ENCODE measurements around the gene CRCP. TPM values are rescaled to one million over a fixed set of nuclear protein-coding genes. Genes with fewer than 3 reads are reported as not detected.

Gene CRCP
- total RNA-seq, 1 donor from 2014 or later, result 32.4 TPM

DNA sequence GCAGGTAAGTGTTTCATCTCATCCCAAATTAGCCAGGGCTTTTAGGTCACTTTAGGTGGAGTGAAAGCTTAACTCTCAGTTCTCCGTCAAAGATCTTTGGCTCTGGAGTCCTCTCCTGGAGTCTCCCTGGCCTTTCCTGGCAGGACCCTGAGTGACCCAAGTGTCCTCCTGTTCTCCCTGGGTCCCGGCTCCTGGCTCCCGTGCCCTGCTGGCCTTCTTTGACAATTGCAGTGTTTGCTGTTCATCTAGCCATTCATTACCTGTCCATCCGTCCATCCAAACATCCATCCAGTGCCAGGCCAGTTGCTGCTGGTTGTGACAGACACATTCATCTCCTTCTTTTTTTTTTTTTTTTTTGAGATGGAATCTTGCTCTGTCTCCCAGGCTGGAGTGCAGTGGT lies 84.3 kb downstream of the CRCP start:
- H3K36me3 Mint-ChIP-seq (ENCODE audit: insufficient read depth), result no peaks in the 10 kb centered on the region
- H3K4me3 Mint-ChIP-seq (ENCODE audit: low read depth), result no peak overlapping the region
- no peaks in the 10 kb centered on the region for H3K9me3 Mint-ChIP-seq (ENCODE audit: low read depth)
- H3K4me1 Mint-ChIP-seq (ENCODE audit: low read depth), result no peaks in the 10 kb centered on the region
- no peaks in the 10 kb centered on the region for H3K27me3 Mint-ChIP-seq
- H3K27ac Mint-ChIP-seq, result no peak overlapping the region
- no peak for DNase-seq (ENCODE audit: low spot score, unreplicated experiment)
- TF ChIP-seq, protein P1, sequence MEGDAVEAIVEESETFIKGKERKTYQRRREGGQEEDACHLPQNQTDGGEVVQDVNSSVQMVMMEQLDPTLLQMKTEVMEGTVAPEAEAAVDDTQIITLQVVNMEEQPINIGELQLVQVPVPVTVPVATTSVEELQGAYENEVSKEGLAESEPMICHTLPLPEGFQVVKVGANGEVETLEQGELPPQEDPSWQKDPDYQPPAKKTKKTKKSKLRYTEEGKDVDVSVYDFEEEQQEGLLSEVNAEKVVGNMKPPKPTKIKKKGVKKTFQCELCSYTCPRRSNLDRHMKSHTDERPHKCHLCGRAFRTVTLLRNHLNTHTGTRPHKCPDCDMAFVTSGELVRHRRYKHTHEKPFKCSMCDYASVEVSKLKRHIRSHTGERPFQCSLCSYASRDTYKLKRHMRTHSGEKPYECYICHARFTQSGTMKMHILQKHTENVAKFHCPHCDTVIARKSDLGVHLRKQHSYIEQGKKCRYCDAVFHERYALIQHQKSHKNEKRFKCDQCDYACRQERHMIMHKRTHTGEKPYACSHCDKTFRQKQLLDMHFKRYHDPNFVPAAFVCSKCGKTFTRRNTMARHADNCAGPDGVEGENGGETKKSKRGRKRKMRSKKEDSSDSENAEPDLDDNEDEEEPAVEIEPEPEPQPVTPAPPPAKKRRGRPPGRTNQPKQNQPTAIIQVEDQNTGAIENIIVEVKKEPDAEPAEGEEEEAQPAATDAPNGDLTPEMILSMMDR (IDR thresholded peaks at IDR 0.05; ENCODE audit: unreplicated experiment), result no peak

DNA sequence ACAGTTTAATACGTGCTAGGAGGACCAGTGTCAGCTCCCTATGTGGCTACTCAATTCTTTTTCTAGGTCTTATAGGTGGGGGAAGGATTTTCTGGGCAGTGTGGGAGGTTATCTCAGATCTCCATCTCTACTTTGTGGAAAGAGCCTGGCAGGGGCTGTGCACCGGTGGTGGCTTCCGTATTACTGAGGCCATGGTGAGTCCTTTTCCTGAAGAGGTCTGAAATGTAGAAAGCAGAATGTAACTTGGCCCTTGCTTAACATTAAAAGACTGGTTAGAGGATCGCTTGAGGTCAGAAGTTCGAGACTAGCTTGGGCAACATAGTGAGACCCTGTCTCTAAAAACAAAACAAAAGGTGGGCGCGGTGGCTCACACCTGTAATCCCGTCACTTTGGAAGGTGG lies 87.8 kb downstream of the CRCP start:
- no peaks in the 10 kb centered on the region for H3K36me3 Mint-ChIP-seq (ENCODE audit: insufficient read depth)
- peaks cover 18% of the 10 kb centered on the region for H3K4me1 Mint-ChIP-seq (ENCODE audit: low read depth)

More for the DNA sequence above, 87.8 kb downstream of the CRCP start:
- no peak for DNase-seq (ENCODE audit: low spot score, unreplicated experiment)
- no peaks in the 10 kb centered on the region for H3K9me3 Mint-ChIP-seq (ENCODE audit: low read depth)
- no peak overlapping the region for H3K4me3 Mint-ChIP-seq (ENCODE audit: low read depth)
- H3K27ac Mint-ChIP-seq, result no peak overlapping the region
- no peaks in the 10 kb centered on the region for H3K27me3 Mint-ChIP-seq
- TF ChIP-seq, protein P1 (IDR thresholded peaks at IDR 0.05; ENCODE audit: unreplicated experiment), result no peak

Other genes starting within 250 kb of the CRCP start
- gene VKORC1L1, start 241.8 kb upstream of the CRCP start, total RNA-seq, result 25.0 and 28.9 TPM in 2 replicates
- 53.9 and 60.8 TPM in 2 replicates for gene GUSB, start 132.6 kb upstream of the CRCP start, total RNA-seq
- gene ASL, start 39.0 kb upstream of the CRCP start, total RNA-seq, result 35.9 and 37.5 TPM in 2 replicates
- gene TPST1, start 90.5 kb downstream of the CRCP start, total RNA-seq, result 29.6 and 30.5 TPM in 2 replicates

All from progenitor cell of endocrine pancreas (in vitro differentiated cells).